Measurements from ENCODE around the gene STK40. TPM values are rescaled to one million over a fixed set of nuclear protein-coding genes. Genes with fewer than 3 reads are reported as not detected.

The STK40 gene
- 26.2 and 27.5 TPM in 2 replicates for total RNA-seq (2021)
- long read RNA-seq, partial matches to known transcripts, result 12 of 17 reads
- long read RNA-seq, other reads (novel, unspliced or antisense), result 4 of 17 reads

- peak within 1 kb of the TSS; percentile 85 for H3K18ac ChIP-seq (ENCODE audit: insufficient read length, low read depth, low read length)
- no peak within 1 kb of the TSS for H4K91ac ChIP-seq (ENCODE audit: insufficient read length, low read depth, low read length)
- H3K56ac ChIP-seq (ENCODE audit: insufficient read length, low read depth, low read length), result peak within 1 kb of the TSS; percentile 5
- H4K8ac ChIP-seq (replicated peaks; ENCODE audit: insufficient read length, low read depth, low read length), result peak within 1 kb of the TSS; percentile 6
- peaks cover 5% of the 10 kb centered on the region; the same call in 1 of the 2 replicates for H3K4me1 ChIP-seq (ENCODE audit: insufficient read depth, low read length)
- peak within 1 kb of the TSS; percentile 38 for H2BK5ac ChIP-seq (ENCODE audit: insufficient read length, low read length)
- peaks cover 5 to 11% (median 6%) of the 10 kb centered on the region in 3 experiments; a peak in 5 of 7 replicates for H3K36me3 Mint-ChIP-seq (ENCODE audit: insufficient read depth in 1 of 3, low read depth in 3 of 3)
- H3T11ph ChIP-seq (ENCODE audit: low read length), result peak within 1 kb of the TSS; percentile 56
- H2AFZ ChIP-seq (ENCODE audit: low read length), result no peak within 1 kb of the TSS
- peak; percentile 99 for DNase-seq
- no peaks in the 10 kb centered on the region for H4K20me1 ChIP-seq (ENCODE audit: control insufficient read depth, insufficient read depth, insufficient read length)
- no peaks in the 10 kb centered on the region for H3K9me3 ChIP-seq (ENCODE audit: control insufficient read depth, low read depth, low read length)
- no peak within 1 kb of the TSS for H2BK15ac ChIP-seq (ENCODE audit: low read depth, low read length)
- H3K23me2 ChIP-seq (ENCODE audit: insufficient read length, low read depth, low read length, poor library complexity, severe bottlenecking), result peaks cover 11% of the 10 kb centered on the region
- H3K4me2 ChIP-seq (ENCODE audit: insufficient read depth, insufficient read length, low read length), result peak within 1 kb of the TSS; percentile 82
- TF ChIP-seq CTCF (conservative IDR thresholded peaks at IDR 0.05), result no peak
- H2BK12ac ChIP-seq (ENCODE audit: insufficient read length, low read depth, low read length), result peak within 1 kb of the TSS; percentile 18
- H3K23ac ChIP-seq (ENCODE audit: insufficient read length, low read depth, low read length), result no peak within 1 kb of the TSS
- H3K4me3 Mint-ChIP-seq, result peak within 1 kb of the TSS; percentile 87 to 97
- peak within 1 kb of the TSS; percentile 85 for H3K27ac ChIP-seq (ENCODE audit: insufficient read length, low read depth, low read length)
- H3K9me3 Mint-ChIP-seq, result no peaks in the 10 kb centered on the region
- no peaks in the 10 kb centered on the region for H3K79me1 ChIP-seq (ENCODE audit: insufficient read depth, low read depth, low read length, poor library complexity, severe bottlenecking)
- H3K14ac ChIP-seq (ENCODE audit: insufficient read depth, low read length), result peak within 1 kb of the TSS; percentile 85; the same call in 1 of the 2 replicates
- peak within 1 kb of the TSS; percentile 99 to 100 (median 100) for H3K27ac Mint-ChIP-seq
- no peaks in the 10 kb centered on the region for H3K27me3 Mint-ChIP-seq (ENCODE audit: low read depth)
- H3K4ac ChIP-seq (ENCODE audit: low read depth, low read length), result no peak within 1 kb of the TSS; the same call in 1 of the 2 replicates
- H3K4me1 Mint-ChIP-seq, result peaks cover 28 to 35% of the 10 kb centered on the region in 2 experiments
- peaks cover 12% of the 10 kb centered on the region; the same call in 1 of the 2 replicates for H3K79me2 ChIP-seq (ENCODE audit: insufficient read depth, low read length)
- no peak within 1 kb of the TSS for H2AK5ac ChIP-seq (ENCODE audit: insufficient read length, low read length)
- peak within 1 kb of the TSS; percentile 12 for H2BK120ac ChIP-seq (ENCODE audit: low read depth, low read length, poor library complexity, severe bottlenecking)
- peak within 1 kb of the TSS; percentile 69 for H4K5ac ChIP-seq (ENCODE audit: insufficient read length, low read depth, low read length)
- no peak within 1 kb of the TSS for H2BK20ac ChIP-seq (ENCODE audit: low read depth, low read length, poor library complexity, severe bottlenecking)
- peak within 1 kb of the TSS; percentile 68 for H3K9ac ChIP-seq (ENCODE audit: extremely low read depth, insufficient read length, low read length)
- no CpG with 5 or more reads among the region's 82 CpGs for WGBS (ENCODE audit: extremely low coverage, insufficient read length, low lambda C conversion rate)
- H3K27me3 ChIP-seq (ENCODE audit: insufficient read depth, low read length), result no peaks in the 10 kb centered on the region
Measured at GRCh38 chr1:36385410-36386264, at the start of gene STK40. STK40 (minus strand) TSS chr1:36385924; CDS start chr1:36361332, 24,592 bp downstream.

Data from H9 (cell line).